Peyer's patch (tissue), 4 donors: ENCODE data around the gene BRSK1. TPM values are rescaled to one million over a fixed set of nuclear protein-coding genes. Genes with fewer than 3 reads are reported as not detected.

Experiments
- DNase-seq, 3 donors: peaks; one replicate each; pipeline ENCODE4 v3.0.0-alpha.2; 2017 to 2019
- H3K27ac ChIP-seq, 4 donors: fragments of 200-600 bp; sonication (generic); one replicate each; pipeline ENCODE4 v1.5.1; 2016 to 2019
- H3K27me3 ChIP-seq, 2 donors: fragments of 200-600 bp; sonication (generic); one replicate each; pipeline ENCODE4 v1.5.1; 2019
- H3K36me3 ChIP-seq, 3 donors: fragments of 200-600 bp; sonication (generic); one replicate each; pipeline ENCODE4 v1.5.1; 2016 to 2019
- H3K4me1 ChIP-seq, 4 donors: fragments of 200-600 bp; sonication (generic); one replicate each; pipeline ENCODE4 v1.5.1; 2016 to 2019
- H3K4me3 ChIP-seq, 4 donors: fragments of 200-600 bp; sonication (generic); 1 replicate in 3 of 4; 2 replicates in 1 of 4; pipeline ENCODE4 v1.5.1; 2016 to 2019; ENCODE audit warnings: mild to moderate bottlenecking in 1 of 4
- H3K9me3 ChIP-seq, 4 donors: fragments of 200-600 bp; sonication (generic); one replicate each; pipeline ENCODE4 v1.5.1; 2016 to 2019; ENCODE audit warnings: mild to moderate bottlenecking in 1 of 4
- POLR2A ChIP-seq, 2 donors: fragments of 450-650 bp; IDR thresholded peaks; one replicate each; pipeline ENCODE4 v1.5.1; 2017; ENCODE audit warnings: antibody characterized with exemption in 2 of 2, mild to moderate bottlenecking in 2 of 2, moderate library complexity in 2 of 2
- total RNA-seq, 4 donors: library from RNA; depleted of rRNA; stranded (reverse); fragments of >200 nt; gene quantifications; one replicate each; pipeline ENCODE4 v1.1.0, GENCODE V29; 2016
- TF ChIP-seq, protein P1 (sequence below), 6 experiments: fragments of 450-650 bp in 4 of 6; fragments of 200-600 bp in 2 of 6; sonication (generic) in 1 of 6; IDR thresholded peaks; one replicate each; pipeline ENCODE4 v1.5.1; 2017 to 2019; ENCODE audit warnings: antibody characterized with exemption in 6 of 6, mild to moderate bottlenecking in 3 of 6, moderate library complexity in 1 of 6

Gene BRSK1
- total RNA-seq, 4 donors from 2014 or later: 0.35 to 6.6 (median 3.0) TPM

DNA sequence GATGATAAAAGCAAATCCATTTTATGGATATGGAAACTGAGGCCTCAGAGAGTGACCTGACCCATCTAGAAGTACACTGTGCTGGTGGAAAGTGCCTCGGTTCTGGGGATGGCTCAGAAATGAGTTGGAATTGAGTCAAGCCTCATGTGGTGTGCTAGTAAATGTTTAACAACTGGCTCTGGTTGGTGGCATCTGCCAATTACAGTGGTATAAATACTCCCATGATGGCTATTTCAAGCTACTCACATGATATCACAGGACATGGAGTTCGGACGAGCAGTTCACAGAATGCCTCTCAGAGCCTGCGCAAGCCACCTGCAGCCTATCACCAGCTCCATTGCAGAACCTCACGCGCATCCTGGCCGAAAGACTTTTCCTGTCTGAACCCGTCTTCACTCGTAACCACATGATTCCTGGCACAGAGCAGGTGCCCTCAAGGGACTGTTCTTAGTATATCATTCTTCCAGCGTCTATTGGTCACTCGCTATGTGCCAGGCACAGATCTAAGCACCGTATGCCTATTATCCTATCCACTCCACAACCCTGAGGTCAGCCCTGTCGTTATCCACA is 32.2 kb downstream of the BRSK1 start:
- DNase-seq: no peak
- Histone ChIP-seq H3K4me1 (peaks cover 0 to 8% (median 0%) of the 10 kb centered on the region in 4 donors), H3K4me3 (no peak overlapping the region), H3K27me3 (no peaks in the 10 kb centered on the region), H3K36me3 (peaks cover 0 to 52% (median 0%) of the 10 kb centered on the region in 3 donors), H3K27ac (no peak overlapping the region), H3K9me3 (no peaks in the 10 kb centered on the region)
- TF ChIP-seq, protein P1, sequence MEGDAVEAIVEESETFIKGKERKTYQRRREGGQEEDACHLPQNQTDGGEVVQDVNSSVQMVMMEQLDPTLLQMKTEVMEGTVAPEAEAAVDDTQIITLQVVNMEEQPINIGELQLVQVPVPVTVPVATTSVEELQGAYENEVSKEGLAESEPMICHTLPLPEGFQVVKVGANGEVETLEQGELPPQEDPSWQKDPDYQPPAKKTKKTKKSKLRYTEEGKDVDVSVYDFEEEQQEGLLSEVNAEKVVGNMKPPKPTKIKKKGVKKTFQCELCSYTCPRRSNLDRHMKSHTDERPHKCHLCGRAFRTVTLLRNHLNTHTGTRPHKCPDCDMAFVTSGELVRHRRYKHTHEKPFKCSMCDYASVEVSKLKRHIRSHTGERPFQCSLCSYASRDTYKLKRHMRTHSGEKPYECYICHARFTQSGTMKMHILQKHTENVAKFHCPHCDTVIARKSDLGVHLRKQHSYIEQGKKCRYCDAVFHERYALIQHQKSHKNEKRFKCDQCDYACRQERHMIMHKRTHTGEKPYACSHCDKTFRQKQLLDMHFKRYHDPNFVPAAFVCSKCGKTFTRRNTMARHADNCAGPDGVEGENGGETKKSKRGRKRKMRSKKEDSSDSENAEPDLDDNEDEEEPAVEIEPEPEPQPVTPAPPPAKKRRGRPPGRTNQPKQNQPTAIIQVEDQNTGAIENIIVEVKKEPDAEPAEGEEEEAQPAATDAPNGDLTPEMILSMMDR (IDR thresholded peaks at IDR 0.05): no peak
- no peak for TF ChIP-seq POLR2A (IDR thresholded peaks at IDR 0.05)

DNA sequence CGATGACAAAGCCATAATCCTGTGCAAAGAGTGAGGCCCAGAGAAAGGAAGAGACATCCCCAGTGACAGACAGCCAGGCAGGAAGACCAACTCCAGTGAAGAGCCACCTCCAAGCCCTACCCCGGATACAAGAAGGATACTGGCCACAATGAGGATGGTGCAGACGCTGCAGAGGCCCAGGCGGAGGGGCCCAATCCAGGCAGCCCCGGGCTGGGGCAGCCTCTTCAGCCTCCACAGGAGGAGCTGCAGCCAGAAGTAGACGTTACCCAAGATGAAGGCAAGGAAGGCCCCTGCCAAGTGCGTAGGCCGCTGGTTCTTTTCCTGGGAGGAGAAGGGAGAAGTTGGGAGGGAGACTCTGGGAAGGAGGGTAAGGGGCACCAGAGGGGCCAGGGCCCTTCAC is 32.8 kb downstream of the BRSK1 start:
- H3K27me3 ChIP-seq: no peaks in the 10 kb centered on the region
- DNase-seq: no peak
- H3K36me3 ChIP-seq: peaks cover 0 to 52% (median 0%) of the 10 kb centered on the region in 3 donors
- H3K27ac ChIP-seq: no peak overlapping the region
- peaks cover 0 to 8% (median 0%) of the 10 kb centered on the region in 4 donors for H3K4me1 ChIP-seq
- H3K4me3 ChIP-seq: no peak overlapping the region
- no peak for TF ChIP-seq POLR2A (IDR thresholded peaks at IDR 0.05)
- TF ChIP-seq, protein P1 (IDR thresholded peaks at IDR 0.05): no peak
- no peaks in the 10 kb centered on the region for H3K9me3 ChIP-seq

DNA sequence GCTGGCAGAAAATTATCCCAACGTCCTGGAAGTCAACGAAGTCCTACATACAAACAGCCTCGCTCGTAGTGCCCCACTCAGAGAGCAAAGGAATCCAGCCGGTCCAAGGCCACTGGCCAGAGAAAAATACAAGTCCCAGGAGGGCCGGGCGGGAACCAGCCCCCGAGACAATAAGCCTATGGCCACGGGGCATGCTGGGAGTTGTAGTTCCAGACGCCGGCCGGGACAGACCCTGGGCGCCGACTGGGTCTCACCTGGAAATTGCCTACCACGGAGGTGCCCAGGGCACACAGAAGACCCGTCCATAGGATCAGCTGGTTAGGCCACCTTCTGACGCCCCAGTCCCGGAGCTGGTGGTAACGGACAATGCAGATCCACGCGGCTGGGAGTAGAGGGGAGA is 36.0 kb downstream of the BRSK1 start:
- Histone ChIP-seq H3K4me1 (peaks cover 0 to 14% (median 0%) of the 10 kb centered on the region in 4 donors), H3K4me3 (peak overlapping the region in 1 of 4 donors; percentile 46), H3K9me3 (no peaks in the 10 kb centered on the region), H3K27ac (no peak overlapping the region), H3K36me3 (peaks cover 0 to 39% (median 0%) of the 10 kb centered on the region in 3 donors), H3K27me3 (no peaks in the 10 kb centered on the region)
- TF ChIP-seq, protein P1 (IDR thresholded peaks at IDR 0.05): no peak
- TF ChIP-seq POLR2A (IDR thresholded peaks at IDR 0.05): no peak
- DNase-seq: no peak

DNA sequence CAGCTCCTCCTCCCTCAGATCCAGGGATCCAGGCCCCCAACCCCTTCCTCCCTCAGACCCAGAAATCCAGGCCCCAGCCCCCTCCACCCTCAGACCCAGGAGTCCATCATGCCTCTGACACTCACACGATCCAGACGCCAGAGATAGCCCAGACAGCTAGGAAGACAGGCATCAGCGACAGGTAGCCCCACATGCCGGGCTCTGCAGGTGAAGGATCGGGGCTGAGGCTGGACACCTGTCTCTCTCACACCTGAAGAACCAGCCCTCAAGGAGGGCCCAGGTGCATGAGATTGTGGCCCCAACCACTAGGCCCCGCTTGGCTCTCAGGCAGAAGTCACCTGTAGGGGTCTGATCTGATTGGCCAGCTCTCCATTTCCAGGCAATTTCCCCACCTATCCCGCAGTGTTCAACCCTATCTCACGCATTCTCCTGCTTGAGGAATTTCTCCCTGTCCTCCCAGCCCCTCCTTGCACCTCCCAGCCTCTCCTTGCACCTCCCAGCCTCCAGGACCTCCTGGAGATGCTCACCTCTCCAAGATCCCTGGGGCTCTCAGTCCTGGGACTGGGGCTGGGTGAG is 37.1 kb downstream of the BRSK1 start:
- peak overlapping the region in 3 of 4 donors; percentile 79 to 93 (median 88) for H3K27ac ChIP-seq

DNA sequence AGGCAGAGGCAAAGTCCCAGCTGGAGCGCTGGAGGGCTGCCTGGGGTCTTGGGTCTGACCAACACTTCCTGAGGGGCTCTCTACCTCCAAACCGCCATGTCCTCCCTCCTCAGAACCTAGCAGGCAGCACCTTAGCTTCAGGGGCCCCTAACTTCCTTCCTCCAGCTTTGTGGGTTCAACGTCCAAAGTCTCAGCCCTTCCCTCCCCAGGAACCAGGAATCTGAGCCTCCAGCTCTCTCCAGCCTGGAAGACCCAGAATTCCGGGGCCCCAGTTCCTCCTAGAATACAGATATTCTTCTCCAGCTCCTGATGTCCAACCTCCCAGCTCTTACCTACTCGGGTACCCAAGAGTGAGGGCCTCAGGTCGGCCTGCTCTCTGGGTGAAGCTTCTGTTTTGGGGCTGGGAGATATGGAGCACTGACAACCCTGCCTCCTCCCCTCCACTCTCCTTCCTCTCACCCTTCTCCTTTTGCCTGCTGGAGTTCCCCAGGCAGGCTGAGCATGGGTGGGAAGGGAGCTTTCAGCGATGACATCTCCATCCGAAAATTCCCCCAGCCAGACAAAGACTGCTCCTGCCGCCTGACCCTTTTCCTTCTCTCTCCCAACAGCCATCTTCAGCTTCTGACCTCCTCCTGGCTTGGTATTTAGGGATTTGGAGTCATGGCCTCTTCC is 37.8 kb downstream of the BRSK1 start:
- peak in 2 of 3 donors; percentile 65 to 78 for DNase-seq
- Histone ChIP-seq H3K9me3 (no peaks in the 10 kb centered on the region), H3K27me3 (no peaks in the 10 kb centered on the region), H3K4me1 (peaks cover 0 to 14% (median 0%) of the 10 kb centered on the region in 4 donors), H3K36me3 (peaks cover 0 to 26% (median 0%) of the 10 kb centered on the region in 3 donors), H3K4me3 (peak overlapping the region in 3 of 4 donors; percentile 26 to 61 (median 46)), H3K27ac (peak overlapping the region in 3 of 4 donors; percentile 79 to 93 (median 88))
- TF ChIP-seq, protein P1 (IDR thresholded peaks at IDR 0.05): no peak
- peak; percentile 40 to 78 for TF ChIP-seq POLR2A (IDR thresholded peaks at IDR 0.05)

More for the DNA sequence above, 37.1 kb downstream of the BRSK1 start:
- Histone ChIP-seq H3K4me1 (peaks cover 0 to 14% (median 0%) of the 10 kb centered on the region in 4 donors), H3K36me3 (peaks cover 0 to 32% (median 0%) of the 10 kb centered on the region in 3 donors), H3K4me3 (peak overlapping the region in 3 of 4 donors; percentile 26 to 61 (median 46)), H3K27me3 (no peaks in the 10 kb centered on the region), H3K9me3 (no peaks in the 10 kb centered on the region)
- DNase-seq: no peak
- TF ChIP-seq, protein P1 (IDR thresholded peaks at IDR 0.05): no peak
- no peak for TF ChIP-seq POLR2A (IDR thresholded peaks at IDR 0.05)
